Glutamatergic neuron (in vitro differentiated cells): ENCODE results near the gene DCLK2. TPM values are rescaled to one million over a fixed set of nuclear protein-coding genes. Genes with fewer than 3 reads are reported as not detected.

Experiments used
- DNase-seq: peaks from one replicate; pipeline ENCODE4 v3.0.0; 2022
- H3K27ac Mint-ChIP-seq: one replicate; pipeline ENCODE4 v1.8.0; 2020; ENCODE audit warnings: mild to moderate bottlenecking, mixed read lengths, inconsistent platforms; ENCODE audit not compliant: unreplicated experiment
- H3K27me3 Mint-ChIP-seq: one replicate; pipeline ENCODE4 v1.8.0; 2020; ENCODE audit warnings: mild to moderate bottlenecking, moderate library complexity, mixed read lengths, inconsistent platforms; ENCODE audit not compliant: unreplicated experiment
- H3K36me3 Mint-ChIP-seq: one replicate; pipeline ENCODE4 v1.8.0; 2020; ENCODE audit warnings: mild to moderate bottlenecking, mixed read lengths, inconsistent platforms; ENCODE audit not compliant: unreplicated experiment
- H3K4me1 Mint-ChIP-seq: one replicate; pipeline ENCODE4 v1.8.0; 2020; ENCODE audit warnings: mild to moderate bottlenecking, low read depth, mixed read lengths, inconsistent platforms; ENCODE audit not compliant: unreplicated experiment
- H3K4me3 Mint-ChIP-seq: one replicate; pipeline ENCODE4 v1.8.0; 2020; ENCODE audit warnings: mild to moderate bottlenecking, mixed read lengths, inconsistent platforms; ENCODE audit not compliant: unreplicated experiment
- H3K9me3 Mint-ChIP-seq: one replicate; pipeline ENCODE4 v1.8.0; 2020; ENCODE audit warnings: mild to moderate bottlenecking, moderate library complexity, mixed read lengths, inconsistent platforms; ENCODE audit not compliant: unreplicated experiment
- total RNA-seq: library from RNA; stranded (reverse); fragmentation: NEBNext Ultra II Directional; extraction: Animal tissue kit (Norgen Biotek cat#: 25700); gene quantifications from one replicate; pipeline ENCODE4 v1.2.1, GENCODE V29; 2021; ENCODE audit not compliant: unreplicated experiment
- TF ChIP-seq, protein P1 (sequence below): fragments of 200-600 bp; sonication (generic); IDR thresholded peaks from one replicate; pipeline ENCODE4 v1.5.0; 2021; ENCODE audit not compliant: partially characterized antibody, unreplicated experiment

The DCLK2 gene
- total RNA-seq, 1 donor from 2014 or later: 36.8 TPM

- TF ChIP-seq, protein P1, sequence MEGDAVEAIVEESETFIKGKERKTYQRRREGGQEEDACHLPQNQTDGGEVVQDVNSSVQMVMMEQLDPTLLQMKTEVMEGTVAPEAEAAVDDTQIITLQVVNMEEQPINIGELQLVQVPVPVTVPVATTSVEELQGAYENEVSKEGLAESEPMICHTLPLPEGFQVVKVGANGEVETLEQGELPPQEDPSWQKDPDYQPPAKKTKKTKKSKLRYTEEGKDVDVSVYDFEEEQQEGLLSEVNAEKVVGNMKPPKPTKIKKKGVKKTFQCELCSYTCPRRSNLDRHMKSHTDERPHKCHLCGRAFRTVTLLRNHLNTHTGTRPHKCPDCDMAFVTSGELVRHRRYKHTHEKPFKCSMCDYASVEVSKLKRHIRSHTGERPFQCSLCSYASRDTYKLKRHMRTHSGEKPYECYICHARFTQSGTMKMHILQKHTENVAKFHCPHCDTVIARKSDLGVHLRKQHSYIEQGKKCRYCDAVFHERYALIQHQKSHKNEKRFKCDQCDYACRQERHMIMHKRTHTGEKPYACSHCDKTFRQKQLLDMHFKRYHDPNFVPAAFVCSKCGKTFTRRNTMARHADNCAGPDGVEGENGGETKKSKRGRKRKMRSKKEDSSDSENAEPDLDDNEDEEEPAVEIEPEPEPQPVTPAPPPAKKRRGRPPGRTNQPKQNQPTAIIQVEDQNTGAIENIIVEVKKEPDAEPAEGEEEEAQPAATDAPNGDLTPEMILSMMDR: no peak
- H3K9me3 Mint-ChIP-seq: no peaks in the 10 kb centered on the region
- no peak overlapping the region for H3K27ac Mint-ChIP-seq
- H3K27me3 Mint-ChIP-seq: peaks cover 4% of the 10 kb centered on the region
- H3K4me3 Mint-ChIP-seq: no peak overlapping the region
- H3K4me1 Mint-ChIP-seq: peaks cover 4% of the 10 kb centered on the region
- H3K36me3 Mint-ChIP-seq: peaks cover 8% of the 10 kb centered on the region
- DNase-seq: no peak
These were observed 184.4 kb downstream of the DCLK2 start for GRCh38 chr4:150262611-150263010.

DNA sequence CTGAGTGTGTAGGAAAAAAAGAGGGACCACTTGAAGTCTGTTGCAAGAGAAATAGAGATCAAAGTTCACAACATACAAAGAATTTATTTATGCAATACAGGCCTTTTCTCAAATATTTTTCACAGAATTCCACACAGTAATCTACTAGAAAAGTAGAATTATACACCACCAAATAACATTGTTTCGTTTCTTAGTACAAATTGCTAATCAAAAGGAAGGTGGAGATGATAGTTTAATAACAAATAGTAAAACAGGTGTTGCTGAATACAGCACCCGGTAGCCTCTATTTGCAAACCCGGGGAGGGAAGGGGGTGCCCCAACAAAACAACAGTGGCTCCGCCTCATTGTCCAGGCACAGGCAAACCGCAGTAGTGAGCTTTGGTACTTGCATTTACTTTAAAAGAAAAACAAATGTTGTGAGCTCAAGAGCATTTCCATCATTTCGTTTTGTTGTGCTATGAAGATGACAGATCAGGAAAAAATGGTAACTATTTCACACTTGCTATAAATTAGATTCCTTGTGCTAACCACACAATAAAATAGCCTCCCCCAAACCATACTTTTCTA is 186.4 kb downstream of the DCLK2 start:
- Mint-ChIP-seq H3K9me3 (no peaks in the 10 kb centered on the region), H3K4me1 (peaks cover 3% of the 10 kb centered on the region), H3K27me3 (peaks cover 4% of the 10 kb centered on the region), H3K27ac (no peak overlapping the region), H3K4me3 (no peak overlapping the region), H3K36me3 (peaks cover 10% of the 10 kb centered on the region)
- TF ChIP-seq, protein P1: no peak
- no peak for DNase-seq

DNA sequence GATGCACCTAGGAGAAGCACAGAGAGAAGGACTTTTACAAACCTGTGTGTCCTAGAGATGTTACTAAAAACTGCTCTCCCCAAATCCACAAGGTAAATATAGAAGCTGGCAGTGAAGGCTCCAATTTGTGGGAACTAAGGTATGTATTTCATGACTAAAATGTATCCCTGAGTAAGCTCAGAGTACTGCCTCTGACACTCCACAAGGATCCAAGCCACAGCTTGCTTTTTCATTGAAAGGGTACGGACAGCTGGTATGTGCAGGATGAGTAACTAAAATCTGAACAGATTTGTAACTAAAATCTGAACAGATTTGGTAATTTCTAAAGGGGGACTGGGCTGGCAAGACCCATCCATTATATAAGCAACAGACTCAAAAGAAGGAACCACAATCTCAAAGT is 187.6 kb downstream of the DCLK2 start:
- Mint-ChIP-seq H3K27me3 (peaks cover 4% of the 10 kb centered on the region), H3K4me1 (no peaks in the 10 kb centered on the region), H3K9me3 (no peaks in the 10 kb centered on the region), H3K27ac (no peak overlapping the region), H3K36me3 (peaks cover 19% of the 10 kb centered on the region), H3K4me3 (no peak overlapping the region)
- TF ChIP-seq, protein P1: no peak
- no peak for DNase-seq

GRCh38 chr4:150268444-150268843 is 190.2 kb downstream of the DCLK2 start:
- TF ChIP-seq, protein P1: no peak
- H3K9me3 Mint-ChIP-seq: peaks cover 4% of the 10 kb centered on the region
- no peaks in the 10 kb centered on the region for H3K4me1 Mint-ChIP-seq
- H3K27me3 Mint-ChIP-seq: peaks cover 4% of the 10 kb centered on the region
- peaks cover 25% of the 10 kb centered on the region for H3K36me3 Mint-ChIP-seq
- no peak overlapping the region for H3K27ac Mint-ChIP-seq
- DNase-seq: no peak
- no peak overlapping the region for H3K4me3 Mint-ChIP-seq

GRCh38 chr4:150278206-150278605 is 200.0 kb downstream of the DCLK2 start:
- DNase-seq: peak; percentile 47
- no peaks in the 10 kb centered on the region for H3K27me3 Mint-ChIP-seq
- H3K9me3 Mint-ChIP-seq: peaks cover 14% of the 10 kb centered on the region
- peaks cover 11% of the 10 kb centered on the region for H3K36me3 Mint-ChIP-seq
- H3K27ac Mint-ChIP-seq: no peak overlapping the region
- H3K4me3 Mint-ChIP-seq: no peak overlapping the region
- H3K4me1 Mint-ChIP-seq: peaks cover 20% of the 10 kb centered on the region
- TF ChIP-seq, protein P1: no peak
